Endothelial cell of umbilical vein (primary cell): ENCODE measurements around the gene GPATCH4.
A peak's percentile ranks its signal among the peaks of the same experiment; 100 is the strongest.

Experiments
- CTCF ChIP-seq, 2 donors: IDR thresholded peaks; 1 replicate in 1 of 2; 2 replicates in 1 of 2; pipeline ENCODE4 v1.5.1; 2011; ENCODE audit warnings: low read length in 2 of 2, mild to moderate bottlenecking in 2 of 2, moderate library complexity in 2 of 2, control low read depth in 1 of 2, inconsistent platforms in 1 of 2, low read depth in 1 of 2; ENCODE audit not compliant: insufficient read depth in 1 of 2; ENCODE audit errors: extremely low read depth in 1 of 2
- EZH2 ChIP-seq: IDR thresholded peaks from 2 replicates; pipeline ENCODE4 v1.6.1; 2012; ENCODE audit warnings: borderline replicate concordance, low read depth, mild to moderate bottlenecking, moderate library complexity, low read length, inconsistent platforms; ENCODE audit not compliant: severe bottlenecking
- MAX ChIP-seq: IDR thresholded peaks from 2 replicates; pipeline ENCODE4 v1.6.1; 2011; ENCODE audit not compliant: insufficient read depth, insufficient read length
- MYC ChIP-seq: IDR thresholded peaks from one replicate; pipeline ENCODE4 v1.6.1; 2011; ENCODE audit warnings: mild to moderate bottlenecking, low read depth, low read length
- POLR2A ChIP-seq: IDR thresholded peaks from 2 replicates; pipeline ENCODE4 v1.6.1; 2012; ENCODE audit warnings: low read depth, mild to moderate bottlenecking, control low read depth, low read length
- POLR2AphosphoS5 ChIP-seq: IDR thresholded peaks from 2 replicates; pipeline ENCODE4 v1.6.1; 2012; ENCODE audit warnings: low read depth, mild to moderate bottlenecking, control low read depth, low read length, moderate library complexity; ENCODE audit not compliant: insufficient read depth

- peak; percentile 93 for TF ChIP-seq EZH2
- peak; percentile 35 to 73 for TF ChIP-seq CTCF (IDR thresholded peaks at IDR 0.05; ENCODE audit: extremely low read depth in 1 of 2, insufficient read depth in 1 of 2, low read depth in 1 of 2, low read length in 2 of 2)
- no peak for TF ChIP-seq MYC
- no peak for TF ChIP-seq POLR2A
- no peak for TF ChIP-seq POLR2AphosphoS5
- no peak for TF ChIP-seq MAX
Measured at GRCh38 chr1:156623946-156624813, 22.9 kb upstream of the GPATCH4 start.
